Astrocyte of the cerebellum (primary cell): ENCODE results near the gene TMEM18.
"Not testable (repeated sequence)": the region's sequence is repeated elsewhere in the genome, so short reads cannot be mapped to it uniquely, and the experiment has no call there.

ENCODE experiments used
- DNase-seq: peaks from one replicate; pipeline ENCODE4 v3.0.0-alpha.2; 2011; ENCODE audit warnings: low read depth
- H3K4me3 ChIP-seq: 2 replicates; pipeline ENCODE4 v1.5.1; 2011; ENCODE audit warnings: mild to moderate bottlenecking, low read depth, low read length, moderate library complexity
- in situ Hi-C: cut with HindIII; loops from 2 replicates; pipeline ENCODE4 v1.10.0; 2017; ENCODE audit warnings: low sequenced_read_pairs
- TF ChIP-seq, protein P1 (sequence below): IDR thresholded peaks from 2 replicates; pipeline ENCODE4 v1.5.1; 2012; ENCODE audit warnings: low read length, low read depth, moderate library complexity, mild to moderate bottlenecking; ENCODE audit errors: missing control alignments

Gene TMEM18

GRCh38 chr2:689877-690510 is 12.8 kb upstream of the TMEM18 start:
- in situ Hi-C loops, result loop anchor here (25.0 kb wide), 1 partner anchor 872 kb away; no protein-coding TSS in a partner anchor
- no peak overlapping the region for H3K4me3 ChIP-seq
- TF ChIP-seq, protein P1, sequence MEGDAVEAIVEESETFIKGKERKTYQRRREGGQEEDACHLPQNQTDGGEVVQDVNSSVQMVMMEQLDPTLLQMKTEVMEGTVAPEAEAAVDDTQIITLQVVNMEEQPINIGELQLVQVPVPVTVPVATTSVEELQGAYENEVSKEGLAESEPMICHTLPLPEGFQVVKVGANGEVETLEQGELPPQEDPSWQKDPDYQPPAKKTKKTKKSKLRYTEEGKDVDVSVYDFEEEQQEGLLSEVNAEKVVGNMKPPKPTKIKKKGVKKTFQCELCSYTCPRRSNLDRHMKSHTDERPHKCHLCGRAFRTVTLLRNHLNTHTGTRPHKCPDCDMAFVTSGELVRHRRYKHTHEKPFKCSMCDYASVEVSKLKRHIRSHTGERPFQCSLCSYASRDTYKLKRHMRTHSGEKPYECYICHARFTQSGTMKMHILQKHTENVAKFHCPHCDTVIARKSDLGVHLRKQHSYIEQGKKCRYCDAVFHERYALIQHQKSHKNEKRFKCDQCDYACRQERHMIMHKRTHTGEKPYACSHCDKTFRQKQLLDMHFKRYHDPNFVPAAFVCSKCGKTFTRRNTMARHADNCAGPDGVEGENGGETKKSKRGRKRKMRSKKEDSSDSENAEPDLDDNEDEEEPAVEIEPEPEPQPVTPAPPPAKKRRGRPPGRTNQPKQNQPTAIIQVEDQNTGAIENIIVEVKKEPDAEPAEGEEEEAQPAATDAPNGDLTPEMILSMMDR, result no peak
- DNase-seq, result no peak

GRCh38 chr2:689237-689636 is 12.0 kb upstream of the TMEM18 start:
- in situ Hi-C loops, result loop anchor here (25.0 kb wide), 1 partner anchor 873 kb away; no protein-coding TSS in a partner anchor
- DNase-seq, result no peak
- TF ChIP-seq, protein P1, result no peak
- H3K4me3 ChIP-seq, result no peak overlapping the region

- TF ChIP-seq, protein P1, result no peak
- in situ Hi-C loops, result loop anchor here (25.0 kb wide), 1 partner anchor 874 kb away; no protein-coding TSS in a partner anchor
- no peak for DNase-seq
- H3K4me3 ChIP-seq, result no peak overlapping the region
Measured at GRCh38 chr2:688504-689076, 11.4 kb upstream of the TMEM18 start.

GRCh38 chr2:685421-685820 is 8.2 kb upstream of the TMEM18 start:
- in situ Hi-C loops, result loop anchor here (25.0 kb wide), 1 partner anchor 877 kb away; no protein-coding TSS in a partner anchor
- no peak overlapping the region for H3K4me3 ChIP-seq
- DNase-seq, result no peak
- TF ChIP-seq, protein P1, result no peak

GRCh38 chr2:684913-685312 is 7.7 kb upstream of the TMEM18 start:
- H3K4me3 ChIP-seq, DNase-seq: not testable (repeated sequence)
- in situ Hi-C loops, result loop anchor here (25.0 kb wide), 1 partner anchor 877 kb away; no protein-coding TSS in a partner anchor

DNA sequence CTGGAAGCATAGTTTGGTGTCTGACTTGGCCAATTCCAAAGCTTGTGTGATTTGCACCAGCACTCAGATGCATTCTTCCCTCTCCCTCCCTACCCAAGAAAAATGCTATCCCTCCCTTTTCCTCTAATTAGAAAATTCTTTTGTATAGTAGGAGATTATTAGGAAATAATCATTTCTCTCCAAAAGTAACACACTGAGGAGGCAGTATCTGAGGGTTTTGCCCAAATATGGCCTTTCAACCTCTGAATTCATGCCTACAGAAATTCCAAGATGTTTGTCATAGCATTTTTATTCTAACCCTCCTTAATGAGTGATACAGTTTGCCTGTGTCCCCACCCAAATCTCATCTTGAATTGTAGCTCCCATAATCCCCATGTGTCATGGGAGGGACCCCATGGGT is 5.0 kb upstream of the TMEM18 start:
- H3K4me3 ChIP-seq, result no peak overlapping the region
- in situ Hi-C loops, result loop anchor here (25.0 kb wide), 1 partner anchor 880 kb away; no protein-coding TSS in a partner anchor
- DNase-seq, result no peak
- TF ChIP-seq, protein P1, result no peak

GRCh38 chr2:681312-681711 is 4.1 kb upstream of the TMEM18 start:
- in situ Hi-C loops, result loop anchor here (25.0 kb wide), 1 partner anchor 881 kb away; no protein-coding TSS in a partner anchor
- TF ChIP-seq, protein P1, result no peak
- DNase-seq, result no peak
- H3K4me3 ChIP-seq, result no peak overlapping the region
